ENCODE data around the gene CAGE1. TPM values are rescaled to one million over a fixed set of nuclear protein-coding genes. Genes with fewer than 3 reads are reported as not detected.

CAGE1 gene
- total RNA-seq, result not detected

GRCh38 chr6:7389451-7390225 lies at the start of gene CAGE1, which contains the start of gene RIOK1:
Gene CAGE1 (minus strand): TSS chr6:7389742. CDS start chr6:7387173, 2,569 bp downstream.
Gene RIOK1 (plus strand): TSS chr6:7389808. CDS start chr6:7390003, 195 bp downstream.

GRCh38 chr6:7312616-7313504 lies 76.7 kb downstream of the CAGE1 start, which contains the start of gene SSR1:
Gene SSR1 (minus strand): TSS chr6:7313199. CDS start chr6:7313120, 79 bp downstream.

Other genes starting within 250 kb of the CAGE1 start
- gene SSR1, start 76.5 kb downstream of the CAGE1 start, total RNA-seq, result 59.3 TPM
- gene RIOK1, start 66 bp upstream of the CAGE1 start, total RNA-seq, result 19.0 TPM
- 54.6 TPM for gene DSP, start 151.9 kb upstream of the CAGE1 start, total RNA-seq
- 15.4 TPM for gene SNRNP48, start 200.5 kb upstream of the CAGE1 start, total RNA-seq